GM08714 (cell line): ENCODE results near the gene PATJ.

Source experiments
- H3K4me3 ChIP-seq: fragments of 200-500 bp; sonication (Bioruptor generic); 2 replicates; pipeline ENCODE4 v1.5.1; 2014; ENCODE audit warnings: mild to moderate bottlenecking, low read length, inconsistent platforms
- ZNF274 ChIP-seq: IDR thresholded peaks from 2 replicates; pipeline ENCODE4 v1.6.1; 2012; ENCODE audit warnings: mild to moderate bottlenecking, low read depth, low read length

Gene PATJ

GRCh38 chr1:62013264-62013663 is 271.0 kb downstream of the PATJ start:
- TF ChIP-seq ZNF274: no peak
- H3K4me3 ChIP-seq: no peak overlapping the region

GRCh38 chr1:62022382-62022983 is 280.2 kb downstream of the PATJ start:
- no peak for TF ChIP-seq ZNF274
- H3K4me3 ChIP-seq: no peak overlapping the region

GRCh38 chr1:62024690-62025089 is 282.4 kb downstream of the PATJ start:
- TF ChIP-seq ZNF274: no peak
- no peak overlapping the region for H3K4me3 ChIP-seq

GRCh38 chr1:62025154-62025553 is 282.9 kb downstream of the PATJ start:
- no peak overlapping the region for H3K4me3 ChIP-seq
- TF ChIP-seq ZNF274: no peak

GRCh38 chr1:62025892-62026291 is 283.6 kb downstream of the PATJ start:
- TF ChIP-seq ZNF274: no peak

DNA sequence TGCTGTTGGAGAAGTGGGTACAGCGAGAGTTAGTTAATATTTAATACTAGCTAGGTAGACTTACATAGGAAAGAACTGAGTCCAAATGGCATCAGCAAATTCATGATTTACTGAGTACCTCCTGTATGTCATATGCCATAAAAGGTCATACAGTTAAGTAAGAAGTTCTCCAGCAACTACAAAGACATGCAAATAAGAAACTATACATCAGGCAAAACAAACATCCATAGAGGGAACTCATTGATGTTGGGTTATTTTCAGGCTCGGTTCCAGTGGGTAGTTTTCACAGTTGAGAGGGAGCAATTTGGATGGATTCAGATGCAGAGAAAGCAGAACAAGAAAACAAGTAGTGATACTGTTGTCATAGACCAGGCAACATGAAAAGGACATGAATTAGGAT is 287.4 kb downstream of the PATJ start:
- H3K4me3 ChIP-seq: no peak overlapping the region
- no peak for TF ChIP-seq ZNF274

More at GRCh38 chr1:62025892-62026291, 283.6 kb downstream of the PATJ start:
- H3K4me3 ChIP-seq: no peak overlapping the region

DNA sequence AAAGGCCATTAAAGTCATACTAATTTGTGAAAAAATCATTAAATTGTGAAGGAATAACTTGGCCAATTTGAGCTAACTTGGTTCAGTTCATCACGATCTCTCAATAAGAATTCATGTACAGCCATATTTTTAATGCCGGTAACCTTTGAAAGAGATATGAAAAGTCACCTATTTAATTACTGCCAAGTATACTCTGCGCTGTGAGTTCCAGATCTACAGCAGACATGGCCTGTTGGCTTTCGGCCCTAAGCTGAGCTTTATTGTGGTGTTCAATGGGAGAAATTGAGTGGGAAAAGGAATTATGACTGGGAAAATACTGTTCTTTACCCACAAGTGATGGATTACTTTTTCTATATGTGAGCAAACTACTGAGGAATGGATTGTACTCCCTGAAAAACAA is 292.5 kb downstream of the PATJ start:
- TF ChIP-seq ZNF274: no peak

DNA sequence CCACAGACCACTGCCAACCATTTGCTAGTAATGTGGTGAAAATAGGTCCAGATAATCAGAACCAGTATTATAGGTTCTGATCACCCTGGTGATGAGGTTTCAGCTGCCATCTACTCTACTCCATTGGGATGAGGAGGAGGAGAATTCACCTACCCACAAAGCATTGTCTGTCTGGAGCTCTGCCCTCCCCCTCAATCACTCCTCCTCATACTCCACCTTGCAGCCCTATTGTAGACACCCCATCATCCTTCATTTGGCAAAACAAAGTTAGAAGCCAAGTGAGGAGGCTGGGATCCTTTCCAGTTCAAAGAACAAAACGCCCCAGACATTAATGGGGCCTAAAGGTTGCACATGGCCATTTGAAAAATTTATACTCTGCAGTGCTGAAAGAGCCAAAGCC is 295.0 kb downstream of the PATJ start:
- no peak overlapping the region for H3K4me3 ChIP-seq
- no peak for TF ChIP-seq ZNF274

More for the DNA sequence above, 292.5 kb downstream of the PATJ start:
- no peak overlapping the region for H3K4me3 ChIP-seq

GRCh38 chr1:62038594-62039284 is 296.5 kb downstream of the PATJ start:
- TF ChIP-seq ZNF274: no peak
- no peak overlapping the region for H3K4me3 ChIP-seq

DNA sequence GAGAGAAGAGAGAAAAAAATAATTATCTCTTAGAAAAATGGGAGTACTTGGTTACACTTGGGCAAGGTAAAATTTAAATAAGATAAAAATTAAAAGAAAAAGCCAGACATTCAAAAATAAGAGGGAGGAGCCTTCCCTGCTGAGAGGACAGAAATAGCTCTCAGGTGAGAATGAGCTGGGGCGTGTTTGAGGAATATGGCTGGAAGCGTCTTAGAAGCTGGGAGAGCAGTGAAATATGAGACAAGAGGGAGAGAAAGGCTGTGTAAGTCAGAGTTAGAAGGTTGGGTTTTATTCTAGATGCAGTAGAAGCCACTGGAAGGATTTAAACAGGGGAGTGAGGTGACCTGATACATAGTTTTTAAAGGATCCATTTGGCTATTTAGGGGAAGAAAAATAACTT is 298.2 kb downstream of the PATJ start:
- H3K4me3 ChIP-seq: no peak overlapping the region
- no peak for TF ChIP-seq ZNF274

DNA sequence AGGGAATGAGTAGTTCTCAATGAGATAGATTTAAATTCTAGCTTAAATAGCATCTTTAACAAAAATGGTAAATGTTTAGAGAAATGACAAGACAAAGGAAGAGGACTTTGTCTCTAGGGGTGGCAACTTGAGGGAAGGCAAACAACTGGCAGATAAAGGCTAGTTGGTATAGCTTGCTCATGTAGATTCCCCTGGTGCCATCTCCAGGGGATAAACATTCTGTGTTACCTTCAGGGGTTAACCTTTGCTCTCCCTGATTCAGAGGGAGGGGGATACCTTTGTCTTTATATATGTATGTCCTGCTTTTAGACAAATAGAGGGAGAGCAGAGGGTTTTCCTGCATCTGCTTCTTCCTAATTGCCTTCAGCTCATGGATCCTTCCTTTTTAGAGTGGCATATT is 298.7 kb downstream of the PATJ start:
- no peak overlapping the region for H3K4me3 ChIP-seq
- TF ChIP-seq ZNF274: no peak

DNA sequence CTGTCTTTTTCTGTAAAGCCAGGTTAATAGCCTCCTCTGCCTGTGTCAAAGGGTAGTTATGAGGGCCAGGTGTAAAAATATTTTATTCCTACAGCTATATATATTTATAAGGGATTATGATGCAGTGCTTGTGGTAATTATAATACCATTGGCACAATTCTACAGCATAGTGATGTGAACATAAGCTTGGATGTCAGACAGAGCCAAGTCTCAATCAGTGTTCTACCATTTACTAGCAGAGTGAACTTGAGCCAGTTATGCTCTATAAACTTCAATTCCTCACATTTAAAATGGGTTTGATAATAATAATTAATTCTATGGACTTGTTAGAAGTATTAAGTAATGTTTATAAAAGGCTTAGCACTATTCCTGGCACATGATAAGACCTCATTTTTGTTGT is 300.9 kb downstream of the PATJ start:
- no peak for TF ChIP-seq ZNF274

DNA sequence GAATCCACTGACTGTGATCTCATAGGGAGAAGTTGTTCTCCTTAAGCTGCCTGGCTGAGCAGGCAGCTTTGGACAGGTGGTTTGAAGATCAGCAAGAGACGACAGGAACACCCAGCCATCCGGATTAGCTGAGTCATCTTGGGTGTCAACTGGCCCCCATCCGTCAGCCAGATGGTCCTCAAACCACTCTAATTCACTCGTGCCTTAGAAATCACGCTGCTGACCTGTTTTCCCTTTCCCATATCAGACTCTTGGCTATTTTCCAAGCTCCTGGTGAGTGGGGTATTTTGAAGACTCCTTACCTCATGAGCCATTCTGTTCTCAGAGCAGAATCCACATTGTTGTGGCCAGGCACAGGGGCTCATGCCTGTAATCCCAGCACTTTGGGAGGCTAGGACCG is 303.3 kb downstream of the PATJ start:
- no peak for TF ChIP-seq ZNF274
- no peak overlapping the region for H3K4me3 ChIP-seq

More for the DNA sequence above, 300.9 kb downstream of the PATJ start:
- no peak overlapping the region for H3K4me3 ChIP-seq

DNA sequence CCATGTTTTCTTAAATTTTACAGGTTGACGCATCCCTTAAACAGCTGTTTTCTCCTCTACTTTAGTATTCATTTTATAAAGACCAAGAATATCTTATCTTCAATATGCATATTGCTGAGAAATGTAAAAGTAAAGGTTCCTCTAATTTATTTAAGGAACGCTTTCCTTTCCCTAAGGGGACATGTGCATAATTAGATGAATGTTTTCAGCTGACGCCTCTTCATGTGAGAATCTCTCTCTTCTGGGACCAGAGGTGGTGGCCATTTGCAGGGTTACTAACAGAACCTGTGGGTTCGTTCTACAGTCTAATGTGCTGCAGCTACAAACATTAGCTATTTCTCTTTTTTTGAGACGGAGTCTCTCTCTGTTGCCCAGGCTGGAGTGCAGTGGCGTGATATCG is 304.6 kb downstream of the PATJ start:
- no peak for TF ChIP-seq ZNF274
- H3K4me3 ChIP-seq: no peak overlapping the region

- H3K4me3 ChIP-seq: no peak overlapping the region
- no peak for TF ChIP-seq ZNF274
Measured at GRCh38 chr1:62050165-62050564, 307.9 kb downstream of the PATJ start.

DNA sequence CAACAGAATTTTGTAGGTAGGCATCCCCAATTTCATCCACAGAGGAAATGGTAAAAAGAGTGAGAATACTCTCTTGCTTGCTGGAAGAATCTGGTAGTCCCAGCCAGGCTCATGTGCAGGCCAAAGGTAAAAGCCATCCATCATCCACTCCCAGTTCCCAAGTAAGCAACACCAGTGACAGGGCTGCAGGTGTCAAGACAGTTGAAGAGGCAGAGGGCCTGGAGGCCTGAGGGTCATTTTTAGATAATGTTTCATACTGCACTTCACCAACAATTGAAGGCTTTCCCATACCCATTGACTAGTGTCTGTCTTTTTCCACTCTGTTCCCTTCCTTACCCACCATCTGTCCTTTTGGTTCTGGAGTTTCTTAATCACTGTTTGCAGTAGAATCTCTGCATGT is 310.7 kb downstream of the PATJ start:
- TF ChIP-seq ZNF274: no peak
- no peak overlapping the region for H3K4me3 ChIP-seq
